GM19238 (cell line): Measurements from ENCODE around the gene TIGIT.

Source experiments
- DNase-seq: peaks from one replicate; pipeline ENCODE4 v3.0.0; 2011; ENCODE audit warnings: low spot score; ENCODE audit not compliant: insufficient read length

Gene TIGIT

DNA sequence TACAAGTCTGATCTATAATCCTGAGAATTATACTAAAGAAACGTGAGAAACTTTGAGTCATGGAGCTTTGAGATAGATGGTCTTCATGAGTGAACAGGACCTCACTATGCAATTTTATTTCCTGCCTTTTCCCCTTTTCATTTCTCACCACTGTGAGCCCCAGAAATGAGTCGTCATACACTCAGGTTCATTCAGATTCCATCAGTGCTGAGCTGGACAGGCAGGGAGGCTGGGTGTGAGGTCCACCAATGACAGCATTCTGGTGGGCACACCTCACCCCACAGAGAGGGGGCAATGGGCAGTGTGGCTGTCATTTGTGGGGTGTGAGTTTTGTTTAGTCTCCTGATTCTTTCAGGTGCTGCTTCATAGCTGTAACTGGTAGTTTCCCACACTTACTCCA lies 16.9 kb downstream of the TIGIT start:
- no peak for DNase-seq

DNA sequence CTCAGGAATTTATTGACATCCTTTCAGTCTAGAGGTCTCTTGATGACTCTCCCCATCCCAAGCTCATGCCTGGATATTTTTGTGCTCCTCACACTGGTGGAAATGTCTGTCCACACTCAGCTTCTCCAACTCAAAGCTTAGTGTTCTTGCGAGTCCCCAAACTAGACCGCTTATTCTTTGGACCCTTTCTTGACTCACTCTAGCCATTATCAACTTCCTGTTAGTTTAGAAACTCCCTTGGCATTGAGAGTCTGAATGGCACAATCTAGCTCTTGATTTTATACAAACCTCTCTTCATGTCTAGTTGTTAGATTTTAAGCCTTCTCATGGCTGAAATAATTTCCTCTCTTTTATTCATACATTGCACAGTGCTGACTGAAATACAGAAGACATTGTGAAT lies 19.6 kb downstream of the TIGIT start:
- no peak for DNase-seq

- no peak for DNase-seq
Observed at GRCh38 chr3:114314282-114314681, 20.5 kb downstream of the TIGIT start.

DNA sequence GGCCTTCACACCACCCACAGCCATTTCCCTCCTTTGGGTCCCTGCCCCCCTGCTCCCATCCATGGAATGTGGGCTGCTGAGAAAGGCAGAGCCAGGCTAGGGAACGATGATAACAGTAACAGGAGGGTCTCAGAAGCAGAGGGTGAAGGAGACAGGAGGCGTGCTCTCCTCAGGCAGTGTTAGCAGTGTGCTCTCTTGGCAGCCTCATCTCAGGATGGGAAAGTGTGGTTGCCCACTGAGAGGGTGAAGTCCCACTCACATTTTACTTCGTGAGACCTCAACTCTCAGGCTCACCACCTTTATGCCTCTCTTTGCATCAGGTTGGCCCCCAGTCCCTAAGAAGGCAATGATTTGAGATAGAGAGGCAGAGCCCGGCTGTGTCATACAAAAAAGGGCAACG lies 24.5 kb downstream of the TIGIT start:
- DNase-seq, result no peak

DNA sequence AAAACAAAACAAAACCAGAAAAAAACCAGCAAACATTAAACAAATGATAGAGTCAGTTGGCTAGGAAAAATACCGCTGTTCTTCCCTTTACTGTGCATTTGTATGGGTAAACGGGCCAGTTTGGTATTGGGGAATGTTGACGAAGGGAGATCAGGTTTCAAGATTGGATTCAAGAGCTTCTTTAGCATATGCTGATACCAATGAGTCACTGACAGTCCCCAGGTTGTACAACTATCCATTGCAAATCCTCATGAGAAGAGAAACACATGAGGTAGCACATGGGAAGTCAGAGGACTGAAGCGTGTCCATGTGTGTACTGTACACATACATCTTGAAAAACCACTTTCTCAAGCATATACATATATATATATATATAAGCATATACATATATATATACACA lies 25.6 kb downstream of the TIGIT start:
- no peak for DNase-seq

DNA sequence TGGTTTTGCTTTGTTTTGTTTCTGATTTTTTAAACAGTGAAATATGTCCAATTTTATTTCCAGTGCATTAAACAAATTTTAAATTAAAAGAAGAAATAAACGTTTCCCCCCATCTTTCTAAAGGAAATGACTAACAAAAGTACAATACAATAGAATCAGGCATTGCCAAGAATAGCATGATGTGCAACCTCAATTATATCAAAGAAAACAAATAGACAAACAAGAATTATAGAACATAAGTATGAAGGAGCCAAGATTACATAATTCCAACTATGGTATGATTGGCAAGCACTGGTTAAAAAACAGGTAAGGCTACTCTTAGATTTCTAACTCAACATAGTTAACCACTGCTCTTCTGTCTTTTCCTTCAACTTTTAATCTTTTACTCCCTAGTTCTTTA lies 26.4 kb downstream of the TIGIT start:
- DNase-seq, result no peak

GRCh38 chr3:114323546-114324254 lies 29.9 kb downstream of the TIGIT start:
- no peak for DNase-seq

- no peak for DNase-seq
Observed at GRCh38 chr3:114327665-114328064, 33.8 kb downstream of the TIGIT start.

- DNase-seq, result no peak
Observed at GRCh38 chr3:114328345-114328744, 34.5 kb downstream of the TIGIT start.

GRCh38 chr3:114329823-114330222 lies 36.0 kb downstream of the TIGIT start:
- no peak for DNase-seq

- DNase-seq, result no peak
Observed at GRCh38 chr3:114331007-114331406, 37.2 kb downstream of the TIGIT start.

DNA sequence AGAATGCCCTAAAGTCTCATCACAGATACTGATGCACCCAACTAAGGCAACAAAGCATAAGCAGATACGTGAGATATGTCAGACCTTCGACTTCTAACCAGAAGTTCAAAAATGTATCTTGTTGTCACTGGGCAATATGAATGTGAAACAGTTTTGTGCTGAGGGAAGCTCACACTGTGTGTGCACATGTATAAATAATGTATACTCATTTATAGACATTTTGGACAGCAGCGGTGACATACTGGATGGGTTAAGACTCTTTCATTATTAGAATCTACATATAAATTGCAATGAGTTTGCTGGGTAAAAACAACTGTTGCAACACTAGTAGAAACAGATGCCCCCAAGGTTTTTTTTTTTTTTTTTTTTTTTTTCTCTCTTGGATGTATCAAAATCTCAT lies 37.9 kb downstream of the TIGIT start:
- DNase-seq, result no peak

- no peak for DNase-seq
Observed at GRCh38 chr3:114332342-114333179, 38.7 kb downstream of the TIGIT start.

DNA sequence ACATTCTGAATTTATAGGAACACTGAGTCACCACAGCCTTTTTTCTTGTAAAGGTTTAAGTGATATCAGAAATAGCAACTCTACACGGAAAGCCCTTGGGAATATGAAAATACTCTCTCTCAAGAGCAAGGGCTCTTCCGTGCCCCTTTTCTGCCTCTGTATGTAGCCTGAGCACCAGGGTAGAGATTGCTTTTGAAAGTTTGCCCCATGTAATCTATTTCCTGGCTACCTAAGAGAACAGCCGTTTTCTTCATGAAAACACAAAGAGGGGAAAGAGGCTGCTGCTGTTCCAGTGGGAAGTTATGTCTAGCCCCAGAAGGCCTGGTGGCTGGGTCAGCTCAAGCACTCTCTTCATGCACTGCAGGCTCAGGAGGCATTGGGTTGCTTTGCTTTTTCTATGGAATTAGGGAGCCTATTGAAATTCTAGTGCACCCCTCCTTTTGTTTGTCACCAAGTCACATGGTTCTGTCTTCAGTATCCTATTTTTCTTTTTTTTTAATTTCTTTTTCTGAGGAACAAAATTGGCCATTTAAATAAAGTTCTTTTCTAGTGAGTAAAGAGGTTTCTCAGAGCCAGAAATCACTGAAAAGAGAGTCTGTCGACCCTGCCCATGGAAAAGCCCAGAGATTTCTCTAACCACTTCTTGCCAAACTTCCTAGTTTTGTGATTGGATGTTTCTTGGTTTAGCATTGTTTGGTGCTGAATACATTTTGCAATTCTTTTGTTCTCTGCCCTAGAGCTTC lies 39.5 kb downstream of the TIGIT start:
- DNase-seq, result no peak

- no peak for DNase-seq
Observed at GRCh38 chr3:114333923-114334240, 40.1 kb downstream of the TIGIT start.

DNA sequence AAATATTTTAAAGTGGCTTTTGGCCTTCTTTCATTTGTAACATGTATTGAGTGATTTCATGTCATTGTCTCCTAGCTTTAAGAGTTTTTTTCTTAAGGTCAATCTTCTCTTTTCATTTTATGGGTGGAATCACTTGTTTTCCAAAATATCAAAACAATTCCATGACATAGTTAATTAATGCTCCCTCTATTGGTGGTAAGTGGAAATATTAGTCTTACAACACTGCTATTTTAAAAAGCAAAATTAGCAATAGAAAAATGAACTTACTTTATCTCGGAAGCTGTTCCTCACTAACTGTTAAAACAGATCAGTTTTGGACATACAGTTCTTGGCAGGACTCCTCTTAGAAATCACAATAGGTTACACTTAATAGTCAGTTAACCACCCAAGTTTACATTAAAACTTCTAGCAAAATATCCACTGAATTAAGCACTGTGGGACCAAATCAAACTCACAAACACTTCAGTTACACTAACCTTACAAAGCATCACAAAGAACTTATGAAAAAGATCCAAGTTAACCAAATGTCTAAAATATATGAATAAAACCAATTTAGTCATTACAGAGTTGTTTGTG lies 42.4 kb downstream of the TIGIT start:
- DNase-seq, result no peak

GRCh38 chr3:114336857-114337256 lies 43.0 kb downstream of the TIGIT start:
- no peak for DNase-seq

DNA sequence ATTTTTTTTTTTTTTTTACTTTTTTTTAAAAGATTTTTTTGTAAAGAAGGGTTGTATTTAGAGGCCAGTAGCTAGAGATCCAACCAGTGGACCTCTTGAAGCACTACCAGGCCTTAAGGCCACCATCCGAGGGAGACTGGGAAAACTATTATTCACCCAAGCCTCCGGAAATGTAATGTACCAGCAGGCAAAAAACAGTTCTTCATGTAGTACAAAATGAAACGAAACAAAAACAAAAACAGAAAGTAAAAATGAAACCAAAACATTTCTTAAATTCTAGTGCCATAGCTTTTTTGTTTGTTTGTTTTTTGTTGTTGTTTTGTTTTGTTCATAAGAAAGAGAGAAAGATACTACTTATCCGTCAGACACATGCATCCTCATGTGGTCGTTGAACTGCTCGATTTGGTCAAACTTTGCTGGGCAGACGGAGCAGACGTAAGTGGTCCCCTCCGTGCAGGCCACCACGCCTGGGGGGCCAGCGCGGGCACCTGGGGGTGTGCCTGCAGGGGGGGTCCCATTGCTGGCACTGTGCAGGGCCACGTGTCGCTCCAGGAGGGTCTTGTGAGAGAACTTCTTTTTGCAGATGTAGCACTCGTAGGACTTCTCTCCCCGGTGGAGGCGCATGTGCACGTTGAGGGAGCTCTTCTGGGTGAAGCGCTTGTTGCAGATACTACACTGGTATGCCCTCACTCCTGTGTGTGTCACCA lies 45.0 kb downstream of the TIGIT start:
- DNase-seq, result no peak

DNA sequence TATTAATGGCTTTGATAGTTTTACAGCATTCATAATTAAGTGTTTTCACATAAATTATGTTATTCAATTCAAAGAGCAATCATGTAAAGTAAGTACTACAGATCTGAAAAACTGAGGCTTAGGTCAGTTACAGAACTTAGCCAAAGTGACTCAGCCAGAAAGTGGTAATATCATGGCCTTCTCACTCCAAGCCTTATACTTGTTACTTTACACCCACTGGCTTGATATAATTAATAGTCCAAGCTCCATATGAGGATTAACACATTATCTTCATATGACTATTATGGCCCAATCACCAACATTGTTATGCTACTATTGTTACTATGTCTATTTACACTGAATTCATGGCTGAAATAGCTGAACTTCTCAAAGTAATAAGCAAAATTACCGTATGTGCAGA lies 50.7 kb downstream of the TIGIT start:
- DNase-seq, result no peak

GRCh38 chr3:114350271-114350670 lies 56.4 kb downstream of the TIGIT start:
- no peak for DNase-seq

GRCh38 chr3:114350690-114351089 lies 56.9 kb downstream of the TIGIT start:
- DNase-seq, result no peak
